CD14-positive monocyte (primary cell): ENCODE measurements around the gene NFATC1. TPM values are rescaled to one million over a fixed set of nuclear protein-coding genes. Genes with fewer than 3 reads are reported as not detected.

Experiments used
- DNase-seq, 3 donors: peaks; one replicate each; pipeline ENCODE4 v3.0.0-alpha.2; 2011 to 2022
- H2AFZ ChIP-seq: 2 replicates; pipeline ENCODE4 v1.6.0; 2012; ENCODE audit warnings: mild to moderate bottlenecking, low read depth, low read length, inconsistent platforms; ENCODE audit not compliant: insufficient read depth, poor library complexity, severe bottlenecking
- H3K27ac ChIP-seq, 2 donors: 1 replicate in 1 of 2; 2 replicates in 1 of 2; pipeline ENCODE4 v1.5.1; 2012 to 2013; ENCODE audit warnings: low read length in 2 of 2, control low read depth in 1 of 2, inconsistent platforms in 1 of 2, low read depth in 1 of 2, mild to moderate bottlenecking in 1 of 2
- H3K27me3 ChIP-seq, 2 donors: one replicate each; pipeline versions ENCODE4 v1.6.0 to v1.6.1; 2011 to 2013; ENCODE audit warnings: low read length in 2 of 2; ENCODE audit not compliant: control insufficient read depth in 2 of 2, insufficient read depth in 2 of 2
- H3K36me3 ChIP-seq, 2 donors: replicated peaks in 1 of 2; 1 replicate in 1 of 2; 2 replicates in 1 of 2; pipeline versions ENCODE4 v1.5.1 to v1.6.1; 2012 to 2013; ENCODE audit warnings: low read length in 2 of 2, control low read depth in 1 of 2, inconsistent platforms in 1 of 2, mild to moderate bottlenecking in 1 of 2; ENCODE audit not compliant: insufficient read depth in 2 of 2, control insufficient read depth in 1 of 2
- H3K4me1 ChIP-seq, 2 donors: 1 replicate in 1 of 2; 2 replicates in 1 of 2; pipeline versions ENCODE4 v1.5.1 to v1.6.1; 2012 to 2013; ENCODE audit warnings: low read length in 2 of 2, control low read depth in 1 of 2, inconsistent platforms in 1 of 2, mild to moderate bottlenecking in 1 of 2, moderate library complexity in 1 of 2; ENCODE audit not compliant: insufficient read depth in 2 of 2, control insufficient read depth in 1 of 2
- H3K4me2 ChIP-seq: replicated peaks from 2 replicates; pipeline ENCODE3; 2012; ENCODE audit warnings: low read length, moderate library complexity, mild to moderate bottlenecking; ENCODE audit not compliant: poor library complexity, severe bottlenecking; ENCODE audit errors: extremely low read depth
- H3K4me3 ChIP-seq, 3 experiments: fragments of 200-600 bp in 1 of 3; sonication (generic) in 1 of 3; replicated peaks in 1 of 3; 1 replicate in 2 of 3; 2 replicates in 1 of 3; pipeline ENCODE4 v1.5.1; 2011 to 2013; ENCODE audit warnings: low read length in 3 of 3, mild to moderate bottlenecking in 3 of 3, control low read depth in 2 of 3, low read depth in 2 of 3, inconsistent platforms in 1 of 3, moderate library complexity in 1 of 3
- H3K79me2 ChIP-seq: 2 replicates; pipeline ENCODE4 v1.6.0; 2012; ENCODE audit warnings: mild to moderate bottlenecking, control low read depth, inconsistent platforms, low read length, moderate library complexity; ENCODE audit not compliant: insufficient read depth
- H3K9ac ChIP-seq: 2 replicates; pipeline ENCODE4 v1.6.0; 2017; ENCODE audit warnings: low read length, mild to moderate bottlenecking; ENCODE audit not compliant: insufficient read depth, poor library complexity, severe bottlenecking
- H3K9me3 ChIP-seq, 2 donors: replicated peaks in 1 of 2; 1 replicate in 1 of 2; 2 replicates in 1 of 2; pipeline versions ENCODE4 v1.5.1 to v1.6.1; 2012 to 2013; ENCODE audit warnings: low read length in 2 of 2, control low read depth in 1 of 2; ENCODE audit not compliant: control insufficient read depth in 1 of 2, insufficient read depth in 1 of 2
- H4K20me1 ChIP-seq: 2 replicates; pipeline ENCODE4 v1.6.0; 2012; ENCODE audit warnings: mild to moderate bottlenecking, low read length, control low read depth, moderate library complexity; ENCODE audit not compliant: insufficient read depth
- H3K27ac Mint-ChIP-seq, 7 donors: one replicate each; pipeline ENCODE4 v1.8.0; 2020; ENCODE audit warnings: mild to moderate bottlenecking in 7 of 7, mixed read lengths in 7 of 7, moderate library complexity in 6 of 7, inconsistent platforms in 2 of 7
- H3K27me3 Mint-ChIP-seq, 3 donors: one replicate each; pipeline ENCODE4 v1.8.0; 2021 to 2022; ENCODE audit warnings: low read depth in 3 of 3, mild to moderate bottlenecking in 3 of 3, mixed read lengths in 3 of 3, moderate library complexity in 3 of 3, inconsistent platforms in 1 of 3
- H3K36me3 Mint-ChIP-seq, 2 donors: one replicate each; pipeline ENCODE4 v1.8.0; 2020; ENCODE audit warnings: mixed read lengths in 2 of 2, inconsistent platforms in 1 of 2, mild to moderate bottlenecking in 1 of 2
- H3K4me1 Mint-ChIP-seq: one replicate; pipeline ENCODE4 v1.8.0; 2020; ENCODE audit warnings: mild to moderate bottlenecking, mixed read lengths
- H3K4me3 Mint-ChIP-seq, 2 donors: one replicate each; pipeline ENCODE4 v1.8.0; 2020; ENCODE audit warnings: mild to moderate bottlenecking in 2 of 2, mixed read lengths in 2 of 2, moderate library complexity in 1 of 2
- H3K9me3 Mint-ChIP-seq, 7 donors: one replicate each; pipeline ENCODE4 v1.8.0; 2020 to 2022; ENCODE audit warnings: mixed read lengths in 7 of 7, mild to moderate bottlenecking in 6 of 7, moderate library complexity in 6 of 7, inconsistent platforms in 2 of 7
- WGBS: methylation state at CpG from one replicate; pipeline ENCODE4 v1.1.5; 2013; ENCODE audit warnings: missing lambda C conversion rate; ENCODE audit not compliant: insufficient coverage; 5-methylcytosine and 5-hydroxymethylcytosine counted together
- intact Hi-C, 2 donors: fragments of 100-400 bp; cut with micrococcal nuclease; formaldehyde crosslinking; loops; one replicate each; pipeline versions ENCODE4 v1.15.0 to v1.15.1; 2023
- polyA plus RNA-seq, 3 donors: library from polyadenylated mRNA; depleted of rRNA in 1 of 3; unstranded in 2 of 3; stranded (reverse) in 1 of 3; fragments of 300-500 nt in 2 of 3; fragments of >200 nt in 1 of 3; fragmentation: Illumina TruSeq in 2 of 3; gene quantifications; 1 replicate in 2 of 3; 2 replicates in 1 of 3; pipeline ENCODE4 v1.2.3, GENCODE V29; 2012 to 2021
- TF ChIP-seq, protein P1 (sequence below): fragments of 200-600 bp; IDR thresholded peaks from one replicate; pipeline ENCODE4 v1.8.0; 2022; ENCODE audit warnings: antibody characterized with exemption, mild to moderate bottlenecking

NFATC1 gene
- polyA plus RNA-seq, 3 donors, result 7.8 to 10.7 (median 8.3) TPM

DNA sequence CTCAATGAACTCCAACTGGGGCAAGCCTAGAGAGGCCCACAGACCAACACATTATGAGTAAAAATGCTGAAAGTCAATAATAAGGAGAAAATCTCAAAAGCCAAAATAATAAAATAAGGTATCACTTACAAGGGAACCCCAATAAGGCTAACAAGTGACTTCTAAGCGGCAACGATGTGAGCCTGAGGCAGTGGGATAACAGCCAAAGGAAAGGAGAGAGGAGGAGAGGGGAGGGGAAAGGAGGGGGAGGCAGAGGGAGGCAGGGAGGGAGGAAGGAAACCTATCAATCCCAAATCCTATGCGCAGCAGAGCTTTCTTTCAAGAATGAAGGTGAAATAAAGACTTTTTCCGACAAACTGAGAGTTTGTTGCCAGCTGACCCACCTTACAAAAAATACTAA is 6.0 kb upstream of the NFATC1 start:
- DNase-seq, result no peak
- intact Hi-C loops, result loop anchor here (5.0 to 10.0 kb wide), 2 partner anchors 33 to 285 kb away; partner anchors contain the start of gene CTDP1 (in 1 of the 2)

DNA sequence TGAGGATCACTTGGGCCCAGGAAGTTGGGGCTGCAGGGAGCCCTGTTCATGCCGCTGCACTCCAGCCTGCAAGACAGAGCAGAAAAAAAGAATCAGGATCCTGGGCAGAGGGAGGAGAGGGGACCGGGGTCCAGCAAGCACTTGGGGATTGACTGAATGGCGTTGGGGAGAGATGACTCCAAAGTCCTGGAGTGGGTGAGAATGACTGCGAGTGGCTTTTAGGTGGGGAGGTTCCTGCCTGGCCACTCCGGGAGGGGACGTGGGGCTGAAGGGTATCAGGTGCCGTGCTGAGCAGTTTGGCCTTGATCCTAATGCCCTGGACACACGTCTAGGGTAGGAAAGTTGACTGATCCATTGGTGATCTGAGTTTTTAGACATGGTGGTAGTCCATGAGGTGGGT is 3.5 kb upstream of the NFATC1 start:
- Mint-ChIP-seq H3K27me3 (peaks cover 75 to 93% (median 78%) of the 10 kb centered on the region in 3 donors), H3K4me3 (peak overlapping the region; percentile 5 to 77), H3K36me3 (peaks cover 0 to 8% of the 10 kb centered on the region in 2 donors), H3K4me1 (peaks cover 14% of the 10 kb centered on the region), H3K27ac (peak overlapping the region in 2 of 7 donors; percentile 26 to 31), H3K9me3 (peaks cover 0 to 13% (median 5%) of the 10 kb centered on the region in 7 donors)
- Histone ChIP-seq H3K4me3 (no peak overlapping the region), H3K27me3 (peaks cover 60 to 73% of the 10 kb centered on the region in 2 donors), H3K36me3 (no peaks in the 10 kb centered on the region), H4K20me1 (no peaks in the 10 kb centered on the region), H3K9me3 (peaks cover 0 to 10% of the 10 kb centered on the region in 2 donors), H3K27ac (no peak overlapping the region), H3K79me2 (no peaks in the 10 kb centered on the region), H2AFZ (no peak overlapping the region), H3K4me2 (no peak overlapping the region), H3K4me1 (peaks cover 21 to 39% of the 10 kb centered on the region in 2 donors), H3K9ac (no peak overlapping the region)
- WGBS, result 97% methylated on average over 7 of the region's 8 CpGs
- intact Hi-C loops, result loop anchor here in 1 of 2 donors (10.0 kb wide), 1 partner anchor 283 kb away; the partner anchor contains the start of gene CTDP1
- TF ChIP-seq, protein P1, sequence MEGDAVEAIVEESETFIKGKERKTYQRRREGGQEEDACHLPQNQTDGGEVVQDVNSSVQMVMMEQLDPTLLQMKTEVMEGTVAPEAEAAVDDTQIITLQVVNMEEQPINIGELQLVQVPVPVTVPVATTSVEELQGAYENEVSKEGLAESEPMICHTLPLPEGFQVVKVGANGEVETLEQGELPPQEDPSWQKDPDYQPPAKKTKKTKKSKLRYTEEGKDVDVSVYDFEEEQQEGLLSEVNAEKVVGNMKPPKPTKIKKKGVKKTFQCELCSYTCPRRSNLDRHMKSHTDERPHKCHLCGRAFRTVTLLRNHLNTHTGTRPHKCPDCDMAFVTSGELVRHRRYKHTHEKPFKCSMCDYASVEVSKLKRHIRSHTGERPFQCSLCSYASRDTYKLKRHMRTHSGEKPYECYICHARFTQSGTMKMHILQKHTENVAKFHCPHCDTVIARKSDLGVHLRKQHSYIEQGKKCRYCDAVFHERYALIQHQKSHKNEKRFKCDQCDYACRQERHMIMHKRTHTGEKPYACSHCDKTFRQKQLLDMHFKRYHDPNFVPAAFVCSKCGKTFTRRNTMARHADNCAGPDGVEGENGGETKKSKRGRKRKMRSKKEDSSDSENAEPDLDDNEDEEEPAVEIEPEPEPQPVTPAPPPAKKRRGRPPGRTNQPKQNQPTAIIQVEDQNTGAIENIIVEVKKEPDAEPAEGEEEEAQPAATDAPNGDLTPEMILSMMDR, result no peak
- DNase-seq, result no peak

More for the DNA sequence above, 6.0 kb upstream of the NFATC1 start:
- Histone ChIP-seq H3K36me3 (no peaks in the 10 kb centered on the region), H3K9ac (no peak overlapping the region), H4K20me1 (no peaks in the 10 kb centered on the region), H3K4me1 (peaks cover 11 to 21% of the 10 kb centered on the region in 2 donors), H3K9me3 (peaks cover 0 to 10% of the 10 kb centered on the region in 2 donors), H3K4me3 (no peak overlapping the region), H2AFZ (no peak overlapping the region), H3K27ac (no peak overlapping the region), H3K79me2 (no peaks in the 10 kb centered on the region), H3K27me3 (peaks cover 48 to 62% of the 10 kb centered on the region in 2 donors), H3K4me2 (no peak overlapping the region)
- TF ChIP-seq, protein P1, result no peak
- peaks cover 62 to 81% (median 63%) of the 10 kb centered on the region in 3 donors for H3K27me3 Mint-ChIP-seq
- H3K4me3 Mint-ChIP-seq, result peak overlapping the region in 1 of 2 donors; percentile 74
- peaks cover 9% of the 10 kb centered on the region for H3K4me1 Mint-ChIP-seq
- WGBS, result no CpG with 5 or more reads among the region's 4 CpGs
- no peak overlapping the region for H3K27ac Mint-ChIP-seq
- H3K36me3 Mint-ChIP-seq, result peaks cover 0 to 7% of the 10 kb centered on the region in 2 donors
- peaks cover 0 to 13% (median 5%) of the 10 kb centered on the region in 7 donors for H3K9me3 Mint-ChIP-seq
